Measurements from ENCODE around the gene FBXW9. TPM values are rescaled to one million over a fixed set of nuclear protein-coding genes. Genes with fewer than 3 reads are reported as not detected.

Gene FBXW9
- total and polyA plus RNA-seq, 2 of the 8 experiments (the other 6 are each of a cell fraction or from before 2014, with no cell fraction given): 10.8 to 30.1 TPM

- peak; percentile 87 for TF ChIP-seq GABPA (IDR thresholded peaks at IDR 0.05; ENCODE audit: borderline replicate concordance, insufficient read depth, low read length)
- TF ChIP-seq POU5F1 (IDR thresholded peaks at IDR 0.05; ENCODE audit: low read depth, low read length): no peak
- TF ChIP-seq FOSL1 (IDR thresholded peaks at IDR 0.05; ENCODE audit: insufficient read depth, low read depth, low read length): no peak
- TF ChIP-seq RBBP5 (IDR thresholded peaks at IDR 0.05; ENCODE audit: borderline replicate concordance, low read depth, low read length): peak; percentile 71
- peak; percentile 85 for TF ChIP-seq TAF7 (optimal IDR thresholded peaks at IDR 0.05; ENCODE audit: borderline replicate concordance, low read depth, low read length)
- TF ChIP-seq, protein P1, sequence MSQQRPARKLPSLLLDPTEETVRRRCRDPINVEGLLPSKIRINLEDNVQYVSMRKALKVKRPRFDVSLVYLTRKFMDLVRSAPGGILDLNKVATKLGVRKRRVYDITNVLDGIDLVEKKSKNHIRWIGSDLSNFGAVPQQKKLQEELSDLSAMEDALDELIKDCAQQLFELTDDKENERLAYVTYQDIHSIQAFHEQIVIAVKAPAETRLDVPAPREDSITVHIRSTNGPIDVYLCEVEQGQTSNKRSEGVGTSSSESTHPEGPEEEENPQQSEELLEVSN (IDR thresholded peaks at IDR 0.05): peak; percentile 83
- TF ChIP-seq KDM4A (IDR thresholded peaks at IDR 0.05; ENCODE audit: low read depth, low read length, severe bottlenecking): peak; percentile 52
- TF ChIP-seq YY1 (IDR thresholded peaks at IDR 0.05; ENCODE audit: low read depth, low read length): peak; percentile 98
- peak; percentile 28 for TF ChIP-seq BRCA1 (IDR thresholded peaks at IDR 0.05; ENCODE audit: low read depth, low read length)
- peak; percentile 97 for TF ChIP-seq POLR2AphosphoS5 (IDR thresholded peaks at IDR 0.05; ENCODE audit: low read depth, low read length)
- TF ChIP-seq TBP (IDR thresholded peaks at IDR 0.05; ENCODE audit: low read depth, low read length): peak; percentile 80
- TF ChIP-seq, protein P2, sequence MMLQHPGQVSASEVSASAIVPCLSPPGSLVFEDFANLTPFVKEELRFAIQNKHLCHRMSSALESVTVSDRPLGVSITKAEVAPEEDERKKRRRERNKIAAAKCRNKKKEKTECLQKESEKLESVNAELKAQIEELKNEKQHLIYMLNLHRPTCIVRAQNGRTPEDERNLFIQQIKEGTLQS (IDR thresholded peaks at IDR 0.05; ENCODE audit: insufficient read depth, low read depth, low read length): peak; percentile 60; the same call in 1 of the 2 replicates
- TF ChIP-seq MAX (IDR thresholded peaks at IDR 0.05): peak; percentile 79
- TF ChIP-seq BCL11A (IDR thresholded peaks at IDR 0.05; ENCODE audit: low read depth in 2 of 2, low read length in 2 of 2): no peak
- TF ChIP-seq CEBPB (IDR thresholded peaks at IDR 0.05; ENCODE audit: low read depth, low read length): peak; percentile 99
- peak; percentile 77 for TF ChIP-seq SRF (IDR thresholded peaks at IDR 0.05; ENCODE audit: low read depth, low read length)
- TF ChIP-seq GTF2F1 (IDR thresholded peaks at IDR 0.05; ENCODE audit: borderline replicate concordance, low read depth, low read length): peak; percentile 46; the same call in 1 of the 2 replicates
- no peak for TF ChIP-seq CBX8 (IDR thresholded peaks at IDR 0.05; ENCODE audit: borderline replicate concordance, low read depth, low read length)
- TF ChIP-seq JUN (IDR thresholded peaks at IDR 0.05; ENCODE audit: low read depth, low read length): no peak
- peak; percentile 57; the same call in 1 of the 2 replicates for TF ChIP-seq JUND (IDR thresholded peaks at IDR 0.05; ENCODE audit: low read length)
Observed at GRCh38 chr19:12681074-12681987, 15.1 kb downstream of the FBXW9 start, which contains the start of gene DHPS (continued).

Data from H1 (cell line).